ENCODE results near the gene IPO9.
A peak's percentile ranks its signal among the peaks of the same experiment; 100 is the strongest.
"Not testable (repeated sequence)": the region's sequence is repeated elsewhere in the genome, so short reads cannot be mapped to it uniquely, and the experiment has no call there.

Gene IPO9

DNA sequence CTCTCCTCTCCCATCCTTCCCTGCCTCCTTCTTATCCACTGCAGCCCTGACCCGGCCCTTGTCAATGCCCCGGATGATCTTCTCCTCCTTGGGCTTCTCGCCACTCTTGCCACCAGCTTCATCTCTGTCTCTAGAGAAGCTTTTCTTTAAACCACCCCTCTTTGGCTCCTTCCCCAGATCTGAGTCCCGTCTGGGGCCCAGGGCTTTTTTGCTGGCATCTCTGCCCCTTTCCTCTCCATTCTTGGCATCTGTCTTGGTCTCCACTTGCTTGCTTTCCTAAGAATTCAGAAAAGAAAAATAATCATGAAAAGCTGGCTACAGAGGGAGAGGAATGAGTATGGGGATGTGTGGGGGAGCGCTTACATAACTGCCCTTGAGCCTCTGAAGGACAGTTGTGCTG, 71.5 kb downstream of the IPO9 start:
- Histone ChIP-seq H3K27ac (no peak overlapping the region), H3K4me2 (no peak overlapping the region), H3K4me1 (peaks cover 12% of the 10 kb centered on the region), H3K27me3 (no peaks in the 10 kb centered on the region), H3K4me3 (no peak overlapping the region), H3K9me3 (no peaks in the 10 kb centered on the region), H3K9ac (no peak overlapping the region), H4K20me1 (no peaks in the 10 kb centered on the region), H3K36me3 (no peaks in the 10 kb centered on the region)
- no peak for TF ChIP-seq Cebpa-rat (IDR thresholded peaks at IDR 0.05)

DNA sequence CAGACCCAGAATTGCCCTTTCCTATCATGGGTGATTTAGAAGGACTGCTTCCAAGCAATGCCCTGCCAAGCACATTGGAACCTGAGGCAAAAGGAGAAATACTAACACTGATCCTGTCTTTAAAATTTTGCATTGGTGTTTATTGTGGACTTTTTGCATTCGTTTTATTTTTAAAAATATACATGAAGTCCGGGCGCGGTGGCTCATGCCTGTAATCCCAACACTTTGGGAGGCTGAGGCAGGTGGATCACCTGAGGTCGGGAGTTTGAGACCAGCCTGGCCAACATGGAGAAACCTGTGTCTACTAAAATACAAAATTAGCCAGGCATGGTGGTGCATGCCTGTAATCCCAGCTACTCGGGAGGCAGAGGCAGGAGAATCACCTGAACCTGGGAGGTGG, 72.1 kb downstream of the IPO9 start:
- H3K27me3 ChIP-seq, H3K9me3 ChIP-seq, H3K27ac ChIP-seq, H3K9ac ChIP-seq, H4K20me1 ChIP-seq, H3K4me3 ChIP-seq, H3K36me3 ChIP-seq, H3K4me2 ChIP-seq: not testable (repeated sequence)
- H3K4me1 ChIP-seq: peaks cover 13% of the 10 kb centered on the region

DNA sequence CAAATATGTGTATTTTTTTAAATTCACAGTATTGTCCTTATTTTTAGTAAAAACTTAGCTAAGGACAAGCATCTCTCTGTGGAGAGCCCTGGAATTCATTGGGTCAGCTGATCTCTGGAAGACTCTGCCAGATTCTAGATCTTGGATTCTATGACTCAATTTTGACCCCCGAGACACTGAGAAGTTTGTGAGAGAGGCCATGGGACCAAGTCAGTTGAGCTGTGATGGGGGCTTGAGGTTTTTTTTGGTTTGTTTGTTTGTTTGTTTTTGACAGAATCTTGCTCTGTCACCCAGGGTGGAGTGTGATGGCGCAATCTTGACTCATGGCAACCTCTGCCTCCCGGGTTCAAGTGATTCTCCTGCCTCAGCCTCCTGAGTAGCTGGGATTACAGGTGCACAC, 73.2 kb downstream of the IPO9 start:
- no peak overlapping the region for H3K9ac ChIP-seq
- no peak overlapping the region for H3K4me2 ChIP-seq
- H4K20me1 ChIP-seq: no peaks in the 10 kb centered on the region
- no peaks in the 10 kb centered on the region for H3K9me3 ChIP-seq
- no peaks in the 10 kb centered on the region for H3K36me3 ChIP-seq
- H3K27ac ChIP-seq: no peak overlapping the region
- H3K4me1 ChIP-seq: peaks cover 16% of the 10 kb centered on the region
- TF ChIP-seq Cebpa-rat (IDR thresholded peaks at IDR 0.05): no peak
- H3K4me3 ChIP-seq: no peak overlapping the region
- no peaks in the 10 kb centered on the region for H3K27me3 ChIP-seq

DNA sequence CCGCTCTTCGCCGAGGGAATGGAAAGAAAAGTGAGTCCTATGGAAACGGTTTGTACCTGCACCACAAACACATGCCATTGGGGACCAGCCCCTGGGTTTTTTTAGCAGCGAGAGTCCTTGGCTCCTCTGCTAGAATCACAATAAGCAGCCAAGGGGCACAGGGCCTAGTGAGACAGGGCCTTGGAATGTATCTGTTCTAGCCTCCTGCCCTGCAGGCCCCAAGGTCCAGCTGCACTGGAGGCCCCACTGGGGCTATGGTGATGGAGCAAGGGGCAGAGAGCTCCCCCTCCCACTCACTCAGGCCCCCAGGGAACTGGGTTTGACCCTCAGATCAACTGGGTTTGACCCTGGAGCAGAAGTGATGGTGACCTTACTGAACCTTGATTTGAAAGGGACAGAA, 74.2 kb downstream of the IPO9 start:
- no peak overlapping the region for H3K4me2 ChIP-seq

DNA sequence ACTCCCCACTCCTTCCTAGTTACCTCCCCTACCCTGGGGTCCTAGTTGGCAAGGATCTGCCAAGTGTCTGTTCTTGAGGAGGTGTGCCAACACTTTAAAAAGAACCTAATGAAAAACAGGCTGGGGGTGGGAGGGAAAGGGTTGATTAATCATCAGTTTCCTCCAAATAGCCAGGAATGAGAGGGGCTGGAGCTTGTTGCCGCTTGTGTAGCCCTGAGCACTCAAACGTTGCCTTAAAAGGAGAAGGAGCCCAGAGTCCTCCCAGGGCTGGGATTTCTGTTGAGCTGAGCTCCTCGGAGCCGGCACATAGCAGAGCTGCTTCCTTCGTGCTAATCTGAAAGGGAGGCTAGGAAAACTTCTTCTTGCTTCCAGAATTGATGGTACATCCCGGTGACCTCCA, 75.6 kb downstream of the IPO9 start:
- H3K27me3 ChIP-seq: no peaks in the 10 kb centered on the region
- no peaks in the 10 kb centered on the region for H3K9me3 ChIP-seq
- no peak overlapping the region for H3K27ac ChIP-seq
- no peak overlapping the region for H3K4me3 ChIP-seq
- H3K4me2 ChIP-seq: no peak overlapping the region
- peaks cover 16% of the 10 kb centered on the region for H3K4me1 ChIP-seq
- H4K20me1 ChIP-seq: no peaks in the 10 kb centered on the region
- no peak for TF ChIP-seq Cebpa-rat (IDR thresholded peaks at IDR 0.05)
- H3K36me3 ChIP-seq: no peaks in the 10 kb centered on the region
- H3K9ac ChIP-seq: no peak overlapping the region

More for the DNA sequence above, 74.2 kb downstream of the IPO9 start:
- no peak overlapping the region for H3K9ac ChIP-seq
- TF ChIP-seq Cebpa-rat (IDR thresholded peaks at IDR 0.05): no peak
- no peak overlapping the region for H3K4me3 ChIP-seq
- H3K36me3 ChIP-seq: no peaks in the 10 kb centered on the region
- H3K4me1 ChIP-seq: peaks cover 16% of the 10 kb centered on the region
- no peaks in the 10 kb centered on the region for H3K27me3 ChIP-seq
- no peak overlapping the region for H3K27ac ChIP-seq
- no peaks in the 10 kb centered on the region for H3K9me3 ChIP-seq
- no peaks in the 10 kb centered on the region for H4K20me1 ChIP-seq

DNA sequence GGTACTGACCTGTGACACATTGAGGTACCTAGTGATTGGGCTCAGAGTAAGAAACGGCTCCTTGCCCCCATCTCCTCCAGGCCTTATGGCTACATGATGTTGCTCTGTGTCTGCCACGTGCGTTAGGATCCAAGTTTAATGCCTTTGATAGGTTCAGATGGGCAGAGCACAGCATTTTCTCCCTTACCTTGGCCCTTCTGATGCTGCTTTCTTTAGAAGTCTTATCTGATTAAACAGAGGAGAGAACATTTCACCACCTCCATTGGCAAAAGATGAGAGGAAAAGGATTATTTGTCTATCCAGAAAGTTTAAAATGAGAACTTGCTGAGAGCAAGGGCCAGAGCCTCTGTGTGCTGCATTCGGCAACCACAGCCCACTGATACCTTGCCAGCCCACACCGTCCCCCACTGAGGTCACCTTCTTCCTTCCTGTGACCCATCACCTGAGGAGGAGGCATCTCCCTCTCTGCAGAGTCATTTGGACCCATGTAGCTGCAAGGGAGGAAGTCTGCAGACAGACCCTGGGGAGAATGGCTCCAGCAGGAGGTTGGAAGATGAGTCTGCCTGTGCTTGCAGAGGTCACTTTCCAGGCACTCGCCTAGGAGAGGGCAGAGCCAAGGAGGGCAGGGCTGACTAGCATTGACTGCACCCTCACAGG, 76.4 kb downstream of the IPO9 start:
- H3K9ac ChIP-seq: no peak overlapping the region
- peak overlapping the region; percentile 37; the same call in 1 of the 2 replicates for H3K4me2 ChIP-seq
- peaks cover 16% of the 10 kb centered on the region for H3K4me1 ChIP-seq
- H3K9me3 ChIP-seq: no peaks in the 10 kb centered on the region
- no peaks in the 10 kb centered on the region for H4K20me1 ChIP-seq
- no peak for TF ChIP-seq Cebpa-rat (IDR thresholded peaks at IDR 0.05)
- H3K36me3 ChIP-seq: no peaks in the 10 kb centered on the region
- H3K27ac ChIP-seq: no peak overlapping the region
- no peaks in the 10 kb centered on the region for H3K27me3 ChIP-seq
- no peak overlapping the region for H3K4me3 ChIP-seq

DNA sequence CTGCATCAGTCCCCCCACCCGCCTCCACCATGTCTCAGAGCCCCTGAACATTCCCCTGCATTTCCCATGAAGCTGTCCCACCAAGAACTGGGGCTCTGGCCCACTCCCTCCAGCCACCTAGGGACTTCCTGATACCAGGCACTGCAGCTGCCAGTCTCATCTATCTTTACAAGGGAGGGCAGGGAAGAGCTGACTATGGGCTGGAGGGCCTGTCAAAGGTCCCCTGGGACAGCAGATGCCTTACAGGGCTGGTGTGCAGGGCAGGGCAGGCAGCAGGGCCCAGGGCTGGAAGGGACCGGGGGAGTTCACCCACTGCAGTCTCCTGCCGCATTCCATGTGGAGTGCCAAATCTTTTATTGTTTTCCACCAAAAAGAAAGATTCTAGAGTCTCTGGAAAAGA, 77.4 kb downstream of the IPO9 start:
- H3K27ac ChIP-seq: no peak overlapping the region
- H3K9ac ChIP-seq: no peak overlapping the region
- H3K4me1 ChIP-seq: peaks cover 16% of the 10 kb centered on the region

DNA sequence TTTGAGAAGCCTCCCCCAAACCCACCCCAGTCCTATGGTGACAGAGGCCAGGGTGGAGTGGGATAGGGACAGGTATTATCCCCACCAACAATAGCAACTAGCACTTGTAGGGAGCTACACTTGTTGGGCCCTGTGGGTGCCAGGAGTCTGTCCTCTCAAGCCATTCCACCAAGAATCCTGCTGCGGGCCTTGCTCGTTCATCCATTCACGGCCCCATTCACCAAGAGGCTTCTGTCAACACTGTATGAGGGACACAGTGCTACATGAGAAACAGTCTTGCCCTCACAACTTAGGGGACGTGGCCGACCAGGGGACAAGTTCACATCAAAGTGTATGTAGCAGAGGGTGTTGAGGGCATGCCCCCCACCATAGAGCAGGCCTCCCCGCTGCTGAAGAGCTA, 78.7 kb downstream of the IPO9 start:
- Histone ChIP-seq H3K4me2 (no peak overlapping the region), H4K20me1 (no peaks in the 10 kb centered on the region), H3K9me3 (no peaks in the 10 kb centered on the region), H3K4me1 (peaks cover 16% of the 10 kb centered on the region), H3K27me3 (no peaks in the 10 kb centered on the region), H3K4me3 (no peak overlapping the region), H3K27ac (no peak overlapping the region), H3K36me3 (no peaks in the 10 kb centered on the region), H3K9ac (no peak overlapping the region)
- no peak for TF ChIP-seq Cebpa-rat (IDR thresholded peaks at IDR 0.05)

More for the DNA sequence above, 77.4 kb downstream of the IPO9 start:
- Histone ChIP-seq H3K4me3 (no peak overlapping the region), H3K36me3 (no peaks in the 10 kb centered on the region), H3K4me2 (peak overlapping the region; percentile 37), H3K27me3 (no peaks in the 10 kb centered on the region), H4K20me1 (no peaks in the 10 kb centered on the region), H3K9me3 (no peaks in the 10 kb centered on the region)
- TF ChIP-seq Cebpa-rat (IDR thresholded peaks at IDR 0.05): no peak

DNA sequence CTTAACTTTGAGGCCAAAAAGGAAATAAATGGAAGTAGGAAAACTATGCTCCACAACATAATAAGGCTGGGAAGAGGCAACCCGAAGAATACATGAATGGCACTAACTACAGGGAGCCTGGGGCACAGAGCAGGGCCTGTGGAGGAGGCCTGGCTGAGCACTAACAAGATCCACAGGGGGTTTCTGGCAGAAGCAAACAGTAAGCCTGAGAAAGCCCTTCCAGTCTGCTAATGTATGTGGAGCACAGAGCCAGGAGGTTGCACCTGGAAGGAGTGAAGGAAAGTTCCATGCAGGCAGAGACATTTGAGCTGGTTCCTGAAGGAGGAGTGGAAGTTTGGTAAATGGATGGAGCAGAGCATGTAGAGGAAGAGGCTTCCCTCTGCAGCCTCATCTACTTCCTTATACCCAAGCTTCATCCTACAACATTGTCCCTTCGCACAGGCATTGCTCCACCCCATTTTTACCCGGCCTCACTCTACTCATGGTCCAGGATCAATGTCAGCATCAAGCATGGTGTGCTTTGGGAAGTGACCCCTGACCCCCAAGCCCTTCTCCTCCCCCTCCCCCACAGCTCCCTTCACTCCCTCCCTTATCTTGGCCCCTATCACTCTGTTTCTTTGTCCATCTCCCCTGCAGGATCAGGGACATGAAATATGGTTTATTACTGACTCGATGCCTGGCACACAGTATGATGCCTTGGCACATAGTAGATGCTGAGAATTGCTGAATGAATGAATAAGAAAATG, 83.0 kb downstream of the IPO9 start:
- no peaks in the 10 kb centered on the region for H3K9me3 ChIP-seq
- TF ChIP-seq Cebpa-rat (IDR thresholded peaks at IDR 0.05): no peak
- no peak overlapping the region for H3K4me2 ChIP-seq
- H4K20me1 ChIP-seq: no peaks in the 10 kb centered on the region
- no peak overlapping the region for H3K9ac ChIP-seq
- no peaks in the 10 kb centered on the region for H3K27me3 ChIP-seq
- no peak overlapping the region for H3K27ac ChIP-seq
- no peaks in the 10 kb centered on the region for H3K36me3 ChIP-seq
- no peaks in the 10 kb centered on the region for H3K4me1 ChIP-seq
- no peak overlapping the region for H3K4me3 ChIP-seq

DNA sequence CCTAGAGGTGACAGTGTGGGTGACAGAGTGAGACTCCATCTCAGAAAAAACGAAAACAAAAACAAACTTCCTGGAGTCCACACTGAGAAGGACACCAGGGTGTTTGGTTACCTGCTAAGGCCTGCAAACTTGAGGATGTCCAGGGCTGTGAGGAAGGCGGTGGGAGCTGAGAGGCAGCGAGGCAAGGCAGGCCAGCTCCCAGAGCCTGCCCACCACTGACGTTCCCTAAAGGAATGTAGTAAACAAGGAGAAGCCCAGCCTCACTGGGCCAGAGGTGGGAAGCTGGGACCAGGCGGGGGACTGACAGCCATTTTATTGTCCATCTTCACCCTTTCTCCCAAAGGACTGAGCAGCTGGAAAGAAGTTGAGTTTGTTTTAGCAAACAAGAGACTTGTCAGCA, 83.9 kb downstream of the IPO9 start:
- Histone ChIP-seq H3K4me1 (no peaks in the 10 kb centered on the region), H3K36me3 (no peaks in the 10 kb centered on the region), H3K27me3 (no peaks in the 10 kb centered on the region), H3K4me3 (no peak overlapping the region), H3K27ac (no peak overlapping the region), H3K9ac (no peak overlapping the region), H3K4me2 (no peak overlapping the region), H4K20me1 (no peaks in the 10 kb centered on the region), H3K9me3 (no peaks in the 10 kb centered on the region)
- TF ChIP-seq Cebpa-rat (IDR thresholded peaks at IDR 0.05): no peak
